ENCODE results near the gene ALS2CL. TPM values are rescaled to one million over a fixed set of nuclear protein-coding genes. Genes with fewer than 3 reads are reported as not detected.

ALS2CL gene
- total and polyA plus RNA-seq, 10 of the 15 experiments (the other 5 are each of a cell fraction or from before 2014, with no cell fraction given), result 0.01 to 0.05 TPM; not detected in 8

GRCh38 chr3:46665763-46666452, 27.6 kb downstream of the ALS2CL start:
- ChIA-PET SMC1A (ENCODE audit: uncharacterized antibody, unreplicated experiment) (no interaction called here), POLR2A (no interaction called here), RAD21 (ENCODE audit: unreplicated experiment) (no interaction called here), CTCF (interaction anchor here (0.5 to 0.9 kb wide), 2 partner anchors 8 to 13 kb away, joined by 3 read pairs; no protein-coding TSS in a partner anchor)
- Histone ChIP-seq H3K79me2 (ENCODE audit: control insufficient read depth, insufficient read depth, low read length) (no peaks in the 10 kb centered on the region), H3K9ac (ENCODE audit: control insufficient read depth, insufficient read depth, low read length) (no peak overlapping the region), H3K27ac (ENCODE audit: control insufficient read depth, insufficient read depth) (no peak overlapping the region), H2AFZ (ENCODE audit: control insufficient read depth, low read depth, low read length) (no peak overlapping the region), H3K4me2 (ENCODE audit: control insufficient read depth, insufficient read depth) (no peak overlapping the region), H3K4me1 (ENCODE audit: control insufficient read depth, insufficient read depth, low read length) (no peaks in the 10 kb centered on the region), H3K9me3 (replicated peaks; ENCODE audit: control insufficient read depth, insufficient read depth, low read length) (no peaks in the 10 kb centered on the region), H3K4me3 (no peak overlapping the region), H3K27me3 (replicated peaks in 1 of 2; ENCODE audit: control insufficient read depth in 2 of 2, insufficient read depth in 2 of 2, low read length in 1 of 2) (peaks cover 0 to 3% of the 10 kb centered on the region in 2 experiments; a peak in 3 of 4 replicates), H3K36me3 (ENCODE audit: control insufficient read depth in 2 of 2, insufficient read depth in 2 of 2, low read length in 1 of 2) (no peaks in the 10 kb centered on the region), H4K20me1 (ENCODE audit: control insufficient read depth, insufficient read depth) (no peaks in the 10 kb centered on the region; the same call in 1 of the 2 replicates)
- ATAC-seq (no peak), FAIRE-seq (no peak), DNase-seq (ENCODE audit: low read depth, low spot score) (no peak)
- no TSS peak for BruUV-seq (replicated peaks)
- intact Hi-C loops (cut with micrococcal nuclease; ENCODE audit: unreplicated experiment), result no loop called here
- WGBS (ENCODE audit: insufficient coverage, insufficient replicate concordance, low lambda C conversion rate, missing lambda C conversion rate), result 11% methylated on average over 9 of the region's 9 CpGs
- TF ChIP-seq PAX8 (IDR thresholded peaks at IDR 0.05) (no peak), MLLT1 (IDR thresholded peaks at IDR 0.05) (no peak), PRDM15 (CRISPR knock-in tag; IDR thresholded peaks at IDR 0.05) (no peak), IRF3 (IDR thresholded peaks at IDR 0.05) (no peak), CEBPB (IDR thresholded peaks at IDR 0.05; ENCODE audit: borderline replicate concordance in 1 of 2, low read depth in 2 of 2, low read length in 2 of 2) (no peak), MAX (IDR thresholded peaks at IDR 0.05; ENCODE audit: low read depth, low read length) (no peak), POLR2AphosphoS2 (IDR thresholded peaks at IDR 0.05; ENCODE audit: low read depth, low read length) (no peak)
- in situ Hi-C loops (cut with MboI), result no loop called here
